Left renal cortex interstitium (tissue), 4 donors: Measurements from ENCODE around the gene ZNF821. TPM values are rescaled to one million over a fixed set of nuclear protein-coding genes. Genes with fewer than 3 reads are reported as not detected.
"Not testable (repeated sequence)": the region's sequence is repeated elsewhere in the genome, so short reads cannot be mapped to it uniquely, and the experiment has no call there.

Experiments used
- DNase-seq, 4 donors: peaks; one replicate each; pipeline ENCODE4 v3.0.0-alpha.2; 2013; ENCODE audit warnings: low read depth in 4 of 4, low spot score in 2 of 4, missing footprints in 1 of 4
- polyA plus RNA-seq, 4 donors: library from polyadenylated mRNA; unstranded; fragments of 120-200 nt; gene quantifications; one replicate each; pipeline ENCODE4 v1.2.1, GENCODE V29; 2013; ENCODE audit not compliant: insufficient read length in 4 of 4

The ZNF821 gene
- polyA plus RNA-seq, 4 donors: 21.5 to 26.5 (median 22.5) TPM

DNA sequence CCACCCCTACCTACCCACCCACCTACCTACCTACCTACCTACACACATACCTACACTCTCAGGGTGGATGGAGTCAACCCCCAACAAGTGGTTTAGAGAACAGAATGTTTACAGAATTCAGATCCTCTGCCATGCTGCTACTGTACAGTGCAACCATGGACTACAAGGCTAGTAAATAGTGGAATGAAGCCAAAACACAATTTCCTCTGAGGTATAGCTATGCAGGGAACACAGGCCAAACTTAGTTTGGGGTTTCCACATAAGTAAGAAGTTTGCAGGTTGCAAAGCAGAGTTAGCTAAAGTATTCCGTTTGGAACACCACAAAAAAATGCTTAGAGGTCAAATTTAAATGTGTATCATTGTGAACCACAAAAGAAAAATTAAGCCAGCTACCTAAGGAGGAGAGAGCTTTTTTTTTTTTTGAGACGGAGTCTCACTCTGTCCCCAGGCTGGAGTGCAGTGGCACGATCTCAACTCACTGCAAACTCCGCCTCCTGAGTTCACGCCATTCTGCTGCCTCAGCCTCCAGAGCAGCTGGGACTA is 72.7 kb downstream of the ZNF821 start:
- no peak for DNase-seq

DNA sequence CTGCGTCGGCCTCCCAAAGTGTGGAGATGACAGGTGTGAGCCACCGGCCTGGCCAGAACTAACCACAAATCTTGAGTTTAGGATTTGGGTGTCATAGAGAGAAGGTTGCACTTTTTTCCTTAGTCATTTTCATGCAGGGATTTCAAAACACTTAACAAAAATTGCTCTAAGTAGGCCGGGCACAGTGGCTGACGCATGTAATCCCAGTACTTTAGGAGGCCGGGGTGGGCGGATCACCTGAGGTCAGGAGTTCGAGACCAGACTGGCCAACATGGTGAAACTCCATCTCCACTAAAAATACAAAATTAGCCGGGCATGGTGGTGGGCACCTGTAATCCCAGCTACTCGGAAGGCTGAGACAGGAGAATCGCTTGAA is 73.8 kb downstream of the ZNF821 start:
- not testable (repeated sequence) for DNase-seq

Other genes with a start within 250 kb of the ZNF821 start
- 10 to 100 TPM in 2 of 4 donors, 1 to 10 TPM in 2; 7.6 to 11.6 (median 9.5) TPM for gene PHLPP2, start 159.5 kb downstream of the ZNF821 start, polyA plus RNA-seq
- gene AP1G1, start 75.3 kb downstream of the ZNF821 start, polyA plus RNA-seq: 10 to 100 TPM; 65.7 to 97.9 (median 89.5) TPM
- 10 to 100 TPM; 32.8 to 38.2 (median 35.9) TPM for gene ATXN1L, start 38.2 kb downstream of the ZNF821 start, polyA plus RNA-seq
- gene IST1, start 11.3 kb upstream of the ZNF821 start, polyA plus RNA-seq: 100 to 1,000 TPM; 233 to 358 (median 292) TPM
- under 1 TPM; 0.05 to 0.13 (median 0.08) TPM for gene PKD1L3, start 116.2 kb upstream of the ZNF821 start, polyA plus RNA-seq
- gene DHODH, start 124.6 kb upstream of the ZNF821 start, polyA plus RNA-seq: 10 to 100 TPM; 13.0 to 19.8 (median 16.6) TPM
- 1 to 10 TPM in 2 of 4 donors, under 1 TPM in 2; 0.25 to 2.2 (median 0.87) TPM for gene HP, start 170.3 kb upstream of the ZNF821 start, polyA plus RNA-seq
- gene HPR, start 179.0 kb upstream of the ZNF821 start, polyA plus RNA-seq: 1 to 10 TPM in 1 of 4 donors, under 1 TPM in 2, not detected in 1; 0.32 to 3.1 (median 0.52) TPM
- 10 to 100 TPM; 18.8 to 22.8 (median 20.6) TPM for gene TXNL4B, start 209.4 kb upstream of the ZNF821 start, polyA plus RNA-seq
- gene DHX38, start 209.7 kb upstream of the ZNF821 start, polyA plus RNA-seq: 10 to 100 TPM; 54.0 to 87.7 (median 72.0) TPM